OCI-LY7 (cell line): ENCODE measurements around the gene GGA3.
"Not testable (repeated sequence)": the region's sequence is repeated elsewhere in the genome, so short reads cannot be mapped to it uniquely, and the experiment has no call there.

Source experiments
- CTCF ChIP-seq: fragments of 200-600 bp; sonication (generic); conservative IDR thresholded peaks from 2 replicates; pipeline ENCODE4 v1.5.1; 2014; ENCODE audit warnings: mild to moderate bottlenecking, antibody characterized with exemption, low read length, moderate library complexity, mixed read lengths
- EZH2phosphoT487 ChIP-seq: fragments of 200-600 bp; sonication (generic); IDR thresholded peaks from 2 replicates; pipeline ENCODE4 v1.6.1; 2018; ENCODE audit warnings: low read depth, borderline replicate concordance, mild to moderate bottlenecking, mixed run types, antibody characterized with exemption, low read length, moderate library complexity, mixed read lengths

GRCh38 chr17:75207050-75207407, 54.4 kb downstream of the GGA3 start:
- not testable (repeated sequence) for TF ChIP-seq CTCF, EZH2phosphoT487
